PC-3 (cell line): ENCODE measurements around the gene NYAP2.

Experiments
- CTCF ChIP-seq: fragments of 300-600 bp; sonication (generic); conservative IDR thresholded peaks from 2 replicates; pipeline ENCODE4 v1.5.1; 2017; ENCODE audit warnings: antibody characterized with exemption, low read depth, mild to moderate bottlenecking, low read length
- EZH2 ChIP-seq: fragments of 300-600 bp; sonication (generic); IDR thresholded peaks from one replicate; pipeline ENCODE4 v1.6.1; 2017; ENCODE audit warnings: antibody characterized with exemption, mild to moderate bottlenecking, low read length; ENCODE audit not compliant: unreplicated experiment
- EZH2phosphoT487 ChIP-seq: fragments of 300-600 bp; sonication (generic); IDR thresholded peaks from 2 replicates; pipeline ENCODE4 v1.6.1; 2018; ENCODE audit warnings: mild to moderate bottlenecking, antibody characterized with exemption, low read length, borderline replicate concordance

- TF ChIP-seq CTCF (no peak), EZH2 (no peak), EZH2phosphoT487 (no peak)
Measured at GRCh38 chr2:225690153-225690552, 290.6 kb downstream of the NYAP2 start.
